Neural progenitor cell (in vitro differentiated cells): ENCODE results near the gene TSEN54. TPM values are rescaled to one million over a fixed set of nuclear protein-coding genes. Genes with fewer than 3 reads are reported as not detected.

Experiments used
- DNase-seq: peaks from one replicate; pipeline ENCODE4 v3.0.0-alpha.2; 2016; ENCODE audit warnings: low spot score
- H2AFZ ChIP-seq: fragments of 200-600 bp; sonication (generic); replicated peaks from 2 replicates; pipeline ENCODE4 v1.6.1; 2016; ENCODE audit warnings: antibody characterized with exemption
- H3F3A ChIP-seq: fragments of 200-600 bp; sonication (generic); 2 replicates; pipeline ENCODE4 v1.6.1; 2016; ENCODE audit warnings: antibody characterized with exemption, low read depth
- H3K27ac ChIP-seq: fragments of 200-600 bp; sonication (generic); 2 replicates; pipeline ENCODE4 v1.5.1; 2016; ENCODE audit warnings: mild to moderate bottlenecking
- H3K27me3 ChIP-seq: fragments of 200-600 bp; sonication (generic); 2 replicates; pipeline ENCODE4 v1.6.1; 2016; ENCODE audit warnings: mild to moderate bottlenecking, moderate library complexity
- H3K36me3 ChIP-seq: fragments of 200-600 bp; sonication (generic); 2 replicates; pipeline ENCODE4 v1.5.1; 2016
- H3K4me1 ChIP-seq: fragments of 200-600 bp; sonication (generic); 2 replicates; pipeline ENCODE4 v1.6.1; 2016; ENCODE audit warnings: mixed run types
- H3K4me2 ChIP-seq: fragments of 200-600 bp; sonication (generic); 2 replicates; pipeline ENCODE4 v1.6.1; 2016
- H3K4me3 ChIP-seq: fragments of 200-600 bp; sonication (generic); 2 replicates; pipeline ENCODE4 v1.5.1; 2016
- H3K79me2 ChIP-seq: fragments of 200-600 bp; sonication (generic); 2 replicates; pipeline ENCODE4 v1.6.1; 2016; ENCODE audit warnings: low read depth
- H3K9ac ChIP-seq: fragments of 200-600 bp; sonication (generic); 2 replicates; pipeline ENCODE4 v1.6.1; 2016
- H3K9me3 ChIP-seq: fragments of 200-600 bp; sonication (generic); 2 replicates; pipeline ENCODE4 v1.5.1; 2016; ENCODE audit warnings: low read depth
- H4K20me1 ChIP-seq: fragments of 200-600 bp; sonication (generic); 2 replicates; pipeline ENCODE4 v1.6.1; 2016; ENCODE audit warnings: low read depth
- H3K27ac Mint-ChIP-seq: 3 replicates; pipeline ENCODE4 v1.8.0; 2021; ENCODE audit warnings: mixed read lengths
- H3K27me3 Mint-ChIP-seq: 2 replicates; pipeline ENCODE4 v1.8.0; 2022; ENCODE audit warnings: low read depth, mild to moderate bottlenecking, inconsistent platforms, moderate library complexity, mixed read lengths; ENCODE audit not compliant: insufficient read depth
- H3K36me3 Mint-ChIP-seq: 3 replicates; pipeline ENCODE4 v1.8.0; 2021; ENCODE audit warnings: mixed read lengths
- H3K4me1 Mint-ChIP-seq: 3 replicates; pipeline ENCODE4 v1.8.0; 2021; ENCODE audit warnings: mixed read lengths
- H3K4me3 Mint-ChIP-seq: 3 replicates; pipeline ENCODE4 v1.8.0; 2021; ENCODE audit warnings: mild to moderate bottlenecking, moderate library complexity, mixed read lengths
- H3K9me3 Mint-ChIP-seq: 3 replicates; pipeline ENCODE4 v1.8.0; 2020; ENCODE audit warnings: mixed read lengths
- CTCF ChIP-seq: fragments of 200-600 bp; sonication (generic); IDR thresholded peaks from 2 replicates; pipeline ENCODE4 v1.5.1; 2017; ENCODE audit warnings: antibody characterized with exemption, mild to moderate bottlenecking
- EZH2 ChIP-seq: fragments of 200-600 bp; sonication (generic); IDR thresholded peaks from 2 replicates; pipeline ENCODE4 v1.6.1; 2017; ENCODE audit warnings: antibody characterized with exemption, mild to moderate bottlenecking, moderate library complexity
- EZH2phosphoT487 ChIP-seq: fragments of 200-600 bp; sonication (generic); IDR thresholded peaks from 2 replicates; pipeline ENCODE4 v1.6.1; 2017; ENCODE audit warnings: antibody characterized with exemption
- total RNA-seq: library from RNA; depleted of rRNA; stranded (reverse); fragments of >200 nt; gene quantifications from 2 replicates; pipeline ENCODE4 v1.2.3, GENCODE V29; 2015; ENCODE audit warnings: low replicate concordance

TSEN54 gene
- total RNA-seq, 1 donor from 2014 or later, result 20.5 TPM

GRCh38 chr17:75491680-75492079 is 24.6 kb upstream of the TSEN54 start:
- Histone ChIP-seq H3K36me3 (no peaks in the 10 kb centered on the region), H3K4me2 (no peak overlapping the region)
- peaks cover 5% of the 10 kb centered on the region for H3K4me1 Mint-ChIP-seq

GRCh38 chr17:75492555-75493168 is 23.7 kb upstream of the TSEN54 start:
- Histone ChIP-seq H4K20me1 (no peaks in the 10 kb centered on the region), H3K4me1 (no peaks in the 10 kb centered on the region), H3F3A (no peaks in the 10 kb centered on the region), H3K4me2 (no peak overlapping the region), H3K79me2 (no peaks in the 10 kb centered on the region), H3K27ac (no peak overlapping the region), H3K9me3 (no peaks in the 10 kb centered on the region), H3K4me3 (no peak overlapping the region), H3K36me3 (no peaks in the 10 kb centered on the region), H3K9ac (no peak overlapping the region), H2AFZ (no peak overlapping the region), H3K27me3 (no peaks in the 10 kb centered on the region)
- no peak overlapping the region for H3K27ac Mint-ChIP-seq
- H3K9me3 Mint-ChIP-seq, result no peaks in the 10 kb centered on the region
- peaks cover 5% of the 10 kb centered on the region for H3K36me3 Mint-ChIP-seq
- no peak for TF ChIP-seq EZH2
- TF ChIP-seq CTCF, result no peak
- no peak for TF ChIP-seq EZH2phosphoT487
- H3K4me1 Mint-ChIP-seq, result no peaks in the 10 kb centered on the region
- no peak overlapping the region for H3K4me3 Mint-ChIP-seq
- no peak for DNase-seq
- no peaks in the 10 kb centered on the region for H3K27me3 Mint-ChIP-seq

More at GRCh38 chr17:75491680-75492079, 24.6 kb upstream of the TSEN54 start:
- Histone ChIP-seq H3K27me3 (no peaks in the 10 kb centered on the region), H3K4me1 (no peaks in the 10 kb centered on the region), H3K79me2 (no peaks in the 10 kb centered on the region), H3K4me3 (no peak overlapping the region), H3K9ac (no peak overlapping the region), H3K9me3 (no peaks in the 10 kb centered on the region), H3F3A (no peaks in the 10 kb centered on the region), H4K20me1 (peaks cover 3% of the 10 kb centered on the region), H2AFZ (no peak overlapping the region), H3K27ac (no peak overlapping the region)
- TF ChIP-seq EZH2 (no peak), EZH2phosphoT487 (no peak), CTCF (no peak)
- Mint-ChIP-seq H3K27me3 (peaks cover 2% of the 10 kb centered on the region), H3K9me3 (no peaks in the 10 kb centered on the region), H3K36me3 (peaks cover 2% of the 10 kb centered on the region), H3K4me3 (no peak overlapping the region), H3K27ac (no peak overlapping the region)
- no peak for DNase-seq

- Mint-ChIP-seq H3K9me3 (no peaks in the 10 kb centered on the region), H3K4me1 (no peaks in the 10 kb centered on the region), H3K36me3 (peaks cover 5% of the 10 kb centered on the region), H3K27ac (no peak overlapping the region), H3K27me3 (no peaks in the 10 kb centered on the region), H3K4me3 (no peak overlapping the region)
- Histone ChIP-seq H2AFZ (no peak overlapping the region), H3K36me3 (no peaks in the 10 kb centered on the region), H3K27ac (no peak overlapping the region), H3K4me2 (no peak overlapping the region), H3K9ac (no peak overlapping the region), H3K9me3 (no peaks in the 10 kb centered on the region), H4K20me1 (no peaks in the 10 kb centered on the region), H3F3A (no peaks in the 10 kb centered on the region), H3K4me3 (no peak overlapping the region), H3K79me2 (no peaks in the 10 kb centered on the region), H3K27me3 (no peaks in the 10 kb centered on the region), H3K4me1 (no peaks in the 10 kb centered on the region)
- TF ChIP-seq CTCF, result no peak
- TF ChIP-seq EZH2, result no peak
- no peak for TF ChIP-seq EZH2phosphoT487
- DNase-seq, result no peak
These were observed 22.7 kb upstream of the TSEN54 start for GRCh38 chr17:75493476-75494129.
